RWPE2 (cell line): ENCODE results near the gene LMX1A.

Experiments
- ATAC-seq: fragments of 200-7000 bp; cut with Tn5 transposase; 3 replicates; pipeline ENCODE4 v1.9.1; 2021; ENCODE audit warnings: low read depth
- DNase-seq: peaks from one replicate; pipeline ENCODE4 v3.0.0-alpha.2; 2020; ENCODE audit warnings: low spot score
- H3K27ac ChIP-seq: fragments of 450-650 bp; 2 replicates; pipeline ENCODE4 v1.5.1; 2017; ENCODE audit warnings: mild to moderate bottlenecking; ENCODE audit not compliant: poor library complexity, severe bottlenecking
- H3K27me3 ChIP-seq: fragments of 250-450 bp; sonication (Bioruptor Pico); 2 replicates; pipeline ENCODE4 v1.5.1; 2021; ENCODE audit warnings: mild to moderate bottlenecking, moderate library complexity; ENCODE audit not compliant: insufficient read depth, poor library complexity, severe bottlenecking
- H3K36me3 ChIP-seq: fragments of 250-450 bp; sonication (Bioruptor Pico); 2 replicates; pipeline ENCODE4 v1.5.1; 2020; ENCODE audit warnings: low read depth, mild to moderate bottlenecking, moderate library complexity
- H3K4me1 ChIP-seq: fragments of 250-450 bp; sonication (Bioruptor Pico); 2 replicates; pipeline ENCODE4 v1.5.1; 2021; ENCODE audit warnings: mild to moderate bottlenecking, moderate library complexity; ENCODE audit not compliant: insufficient read depth, poor library complexity, severe bottlenecking
- H3K4me3 ChIP-seq: fragments of 250-450 bp; sonication (Bioruptor Pico); 2 replicates; pipeline ENCODE4 v1.5.1; 2021; ENCODE audit warnings: mild to moderate bottlenecking, moderate library complexity; ENCODE audit not compliant: severe bottlenecking
- H3K9me3 ChIP-seq: fragments of 250-450 bp; sonication (Bioruptor Pico); 2 replicates; pipeline ENCODE4 v1.5.1; 2021; ENCODE audit warnings: mild to moderate bottlenecking, moderate library complexity; ENCODE audit not compliant: severe bottlenecking
- CTCF ChIP-seq: fragments of 450-650 bp; IDR thresholded peaks from one replicate; pipeline ENCODE4 v1.5.1; 2017; ENCODE audit warnings: mild to moderate bottlenecking, moderate library complexity; ENCODE audit not compliant: poor library complexity, severe bottlenecking

LMX1A gene

GRCh38 chr1:165376811-165377311 is 20.3 kb upstream of the LMX1A start:
- ATAC-seq (no peak), DNase-seq (no peak)
- Histone ChIP-seq H3K4me1 (peaks cover 6% of the 10 kb centered on the region), H3K27me3 (no peaks in the 10 kb centered on the region), H3K36me3 (no peaks in the 10 kb centered on the region), H3K27ac (no peak overlapping the region), H3K4me3 (no peak overlapping the region), H3K9me3 (no peaks in the 10 kb centered on the region)
- TF ChIP-seq CTCF: no peak

GRCh38 chr1:165376041-165376810 is 19.7 kb upstream of the LMX1A start:
- H3K4me1 ChIP-seq: peaks cover 6% of the 10 kb centered on the region
- no peak overlapping the region for H3K27ac ChIP-seq
- no peaks in the 10 kb centered on the region for H3K27me3 ChIP-seq
- no peak for DNase-seq
- ATAC-seq: peak; percentile 88
- peak overlapping the region; percentile 16 for H3K4me3 ChIP-seq
- H3K36me3 ChIP-seq: no peaks in the 10 kb centered on the region
- TF ChIP-seq CTCF: no peak
- H3K9me3 ChIP-seq: no peaks in the 10 kb centered on the region

- no peak for ATAC-seq
- H3K4me3 ChIP-seq: peak overlapping the region; percentile 16
- H3K36me3 ChIP-seq: no peaks in the 10 kb centered on the region
- peaks cover 6% of the 10 kb centered on the region for H3K4me1 ChIP-seq
- TF ChIP-seq CTCF: no peak
- no peaks in the 10 kb centered on the region for H3K9me3 ChIP-seq
- no peak for DNase-seq
- no peak overlapping the region for H3K27ac ChIP-seq
- H3K27me3 ChIP-seq: no peaks in the 10 kb centered on the region
These were observed 19.1 kb upstream of the LMX1A start for GRCh38 chr1:165375623-165376022.

GRCh38 chr1:165371588-165372225 is 15.2 kb upstream of the LMX1A start:
- Histone ChIP-seq H3K9me3 (no peaks in the 10 kb centered on the region), H3K36me3 (no peaks in the 10 kb centered on the region), H3K4me1 (peaks cover 5% of the 10 kb centered on the region), H3K4me3 (no peak overlapping the region), H3K27me3 (no peaks in the 10 kb centered on the region), H3K27ac (no peak overlapping the region)
- DNase-seq: no peak
- no peak for TF ChIP-seq CTCF
- no peak for ATAC-seq

GRCh38 chr1:165369255-165369848 is 12.8 kb upstream of the LMX1A start:
- Histone ChIP-seq H3K27me3 (no peaks in the 10 kb centered on the region), H3K4me3 (no peak overlapping the region), H3K9me3 (no peaks in the 10 kb centered on the region), H3K36me3 (no peaks in the 10 kb centered on the region), H3K4me1 (peaks cover 11% of the 10 kb centered on the region), H3K27ac (no peak overlapping the region)
- ATAC-seq: no peak
- no peak for DNase-seq
- TF ChIP-seq CTCF: peak; percentile 84
